Central memory CD8-positive, alpha-beta T cell (primary cell): ENCODE results near the gene FABP7.
"Not testable (repeated sequence)": the region's sequence is repeated elsewhere in the genome, so short reads cannot be mapped to it uniquely, and the experiment has no call there.

Experiments
- ATAC-seq: fragments of 150-1000 bp; cut with Tn5 transposase; replicated peaks from 2 replicates; pipeline ENCODE4 v1.10.0; 2022; ENCODE audit warnings: mild to moderate bottlenecking, moderate FRiP score, moderate number of reproducible peaks; ENCODE audit not compliant: poor library complexity, severe bottlenecking; ENCODE audit errors: extremely low read depth
- DNase-seq, 2 donors: peaks; one replicate each; pipeline ENCODE4 v3.0.0; 2021; ENCODE audit warnings: low spot score in 2 of 2
- H3K27ac Mint-ChIP-seq: one replicate; pipeline ENCODE4 v1.8.0; 2022; ENCODE audit warnings: low read depth, mild to moderate bottlenecking, moderate library complexity, mixed read lengths
- H3K27me3 Mint-ChIP-seq: one replicate; pipeline ENCODE4 v1.8.0; 2022; ENCODE audit warnings: mixed read lengths
- H3K36me3 Mint-ChIP-seq: one replicate; pipeline ENCODE4 v1.8.0; 2022; ENCODE audit warnings: mild to moderate bottlenecking, moderate library complexity, mixed read lengths; ENCODE audit not compliant: insufficient read depth
- H3K4me1 Mint-ChIP-seq: one replicate; pipeline ENCODE4 v1.8.0; 2022; ENCODE audit warnings: mixed read lengths
- H3K4me3 Mint-ChIP-seq: one replicate; pipeline ENCODE4 v1.8.0; 2022; ENCODE audit warnings: mild to moderate bottlenecking, moderate library complexity, mixed read lengths
- H3K9me3 Mint-ChIP-seq: one replicate; pipeline ENCODE4 v1.8.0; 2022; ENCODE audit warnings: mixed read lengths

FABP7 gene

GRCh38 chr6:122747573-122747972 lies 31.9 kb upstream of the FABP7 start:
- Mint-ChIP-seq H3K9me3 (no peaks in the 10 kb centered on the region), H3K27me3 (no peaks in the 10 kb centered on the region), H3K36me3 (no peaks in the 10 kb centered on the region), H3K4me3 (no peak overlapping the region), H3K27ac (no peak overlapping the region), H3K4me1 (peaks cover 9% of the 10 kb centered on the region)
- DNase-seq: no peak
- ATAC-seq: no peak

- H3K4me3 Mint-ChIP-seq, H3K4me1 Mint-ChIP-seq, ATAC-seq, DNase-seq, H3K27ac Mint-ChIP-seq, H3K27me3 Mint-ChIP-seq, H3K36me3 Mint-ChIP-seq, H3K9me3 Mint-ChIP-seq: not testable (repeated sequence)
Observed at GRCh38 chr6:122748945-122749344, 30.6 kb upstream of the FABP7 start.

GRCh38 chr6:122749451-122750050 lies 30.0 kb upstream of the FABP7 start:
- Mint-ChIP-seq H3K9me3 (no peaks in the 10 kb centered on the region), H3K27me3 (no peaks in the 10 kb centered on the region), H3K27ac (no peak overlapping the region), H3K4me3 (no peak overlapping the region), H3K4me1 (peaks cover 9% of the 10 kb centered on the region), H3K36me3 (no peaks in the 10 kb centered on the region)
- ATAC-seq: no peak
- no peak for DNase-seq

- peaks cover 9% of the 10 kb centered on the region for H3K4me1 Mint-ChIP-seq
- peak overlapping the region; percentile 42 for H3K4me3 Mint-ChIP-seq
Observed at GRCh38 chr6:122751326-122751725, 28.2 kb upstream of the FABP7 start.

GRCh38 chr6:122752459-122752858 lies 27.1 kb upstream of the FABP7 start:
- no peak for DNase-seq
- no peak for ATAC-seq
- Mint-ChIP-seq H3K27ac (no peak overlapping the region), H3K27me3 (no peaks in the 10 kb centered on the region), H3K9me3 (peaks cover 8% of the 10 kb centered on the region), H3K36me3 (no peaks in the 10 kb centered on the region), H3K4me1 (peaks cover 9% of the 10 kb centered on the region), H3K4me3 (no peak overlapping the region)

More at GRCh38 chr6:122751326-122751725, 28.2 kb upstream of the FABP7 start:
- no peak for DNase-seq
- H3K9me3 Mint-ChIP-seq: peaks cover 2% of the 10 kb centered on the region
- peak overlapping the region; percentile 32 for H3K27ac Mint-ChIP-seq
- ATAC-seq: peak; percentile 49
- H3K36me3 Mint-ChIP-seq: no peaks in the 10 kb centered on the region
- no peaks in the 10 kb centered on the region for H3K27me3 Mint-ChIP-seq

GRCh38 chr6:122753000-122753687 lies 26.4 kb upstream of the FABP7 start:
- no peak for ATAC-seq
- peaks cover 9% of the 10 kb centered on the region for H3K4me1 Mint-ChIP-seq
- H3K4me3 Mint-ChIP-seq: no peak overlapping the region
- peaks cover 8% of the 10 kb centered on the region for H3K9me3 Mint-ChIP-seq
- H3K27ac Mint-ChIP-seq: no peak overlapping the region
- H3K27me3 Mint-ChIP-seq: no peaks in the 10 kb centered on the region
- H3K36me3 Mint-ChIP-seq: no peaks in the 10 kb centered on the region
- DNase-seq: no peak

GRCh38 chr6:122753688-122754056 lies 25.8 kb upstream of the FABP7 start:
- DNase-seq (no peak), ATAC-seq (no peak)
- no peak overlapping the region for H3K27ac Mint-ChIP-seq
- H3K27me3 Mint-ChIP-seq: no peaks in the 10 kb centered on the region
- no peak overlapping the region for H3K4me3 Mint-ChIP-seq
- H3K36me3 Mint-ChIP-seq: no peaks in the 10 kb centered on the region
- peaks cover 8% of the 10 kb centered on the region for H3K9me3 Mint-ChIP-seq
- H3K4me1 Mint-ChIP-seq: peaks cover 9% of the 10 kb centered on the region

GRCh38 chr6:122754191-122754731 lies 25.3 kb upstream of the FABP7 start:
- H3K9me3 Mint-ChIP-seq: peaks cover 8% of the 10 kb centered on the region
- no peaks in the 10 kb centered on the region for H3K36me3 Mint-ChIP-seq
- no peak overlapping the region for H3K27ac Mint-ChIP-seq
- H3K4me1 Mint-ChIP-seq: peaks cover 9% of the 10 kb centered on the region
- H3K4me3 Mint-ChIP-seq: no peak overlapping the region
- ATAC-seq (no peak), DNase-seq (no peak)
- no peaks in the 10 kb centered on the region for H3K27me3 Mint-ChIP-seq

GRCh38 chr6:122755901-122756300 lies 23.6 kb upstream of the FABP7 start:
- Mint-ChIP-seq H3K36me3 (no peaks in the 10 kb centered on the region), H3K27me3 (no peaks in the 10 kb centered on the region)
- no peak for ATAC-seq

GRCh38 chr6:122758927-122759334 lies 20.6 kb upstream of the FABP7 start:
- no peak for DNase-seq
- Mint-ChIP-seq H3K27ac (no peak overlapping the region), H3K4me1 (no peaks in the 10 kb centered on the region), H3K9me3 (peaks cover 11% of the 10 kb centered on the region), H3K36me3 (no peaks in the 10 kb centered on the region), H3K4me3 (no peak overlapping the region), H3K27me3 (no peaks in the 10 kb centered on the region)
- no peak for ATAC-seq

More at GRCh38 chr6:122755901-122756300, 23.6 kb upstream of the FABP7 start:
- no peak overlapping the region for H3K4me3 Mint-ChIP-seq
- DNase-seq: no peak
- peaks cover 9% of the 10 kb centered on the region for H3K4me1 Mint-ChIP-seq
- H3K9me3 Mint-ChIP-seq: peaks cover 8% of the 10 kb centered on the region
- H3K27ac Mint-ChIP-seq: no peak overlapping the region

GRCh38 chr6:122760330-122760729 lies 19.2 kb upstream of the FABP7 start:
- Mint-ChIP-seq H3K4me3 (no peak overlapping the region), H3K27ac (no peak overlapping the region), H3K4me1 (no peaks in the 10 kb centered on the region), H3K27me3 (no peaks in the 10 kb centered on the region), H3K9me3 (peaks cover 13% of the 10 kb centered on the region), H3K36me3 (no peaks in the 10 kb centered on the region)
- no peak for ATAC-seq
- no peak for DNase-seq

- no peak for ATAC-seq
- H3K36me3 Mint-ChIP-seq: no peaks in the 10 kb centered on the region
- H3K27ac Mint-ChIP-seq: no peak overlapping the region
- peaks cover 15% of the 10 kb centered on the region for H3K27me3 Mint-ChIP-seq
- no peak for DNase-seq
- peaks cover 5% of the 10 kb centered on the region for H3K9me3 Mint-ChIP-seq
- H3K4me3 Mint-ChIP-seq: no peak overlapping the region
- no peaks in the 10 kb centered on the region for H3K4me1 Mint-ChIP-seq
Observed at GRCh38 chr6:122766256-122766655, 13.3 kb upstream of the FABP7 start.
